Astrocyte (in vitro differentiated cells and primary cell): ENCODE results near the gene SLC16A10. TPM values are rescaled to one million over a fixed set of nuclear protein-coding genes. Genes with fewer than 3 reads are reported as not detected.

Source experiments
- DNase-seq: peaks from one replicate; pipeline ENCODE4 v3.0.0-alpha.2; 2010; ENCODE audit warnings: low read depth
- FAIRE-seq: peaks from 2 replicates; lab custom pipeline; 2011; peaks lifted over from hg19 to GRCh38; lab: Jason Lieb, UNC
- H2AFZ ChIP-seq: 2 replicates; pipeline ENCODE4 v1.6.0; 2012; ENCODE audit warnings: low read depth, low read length, inconsistent platforms
- H3K27ac ChIP-seq: 2 replicates; pipeline ENCODE4 v1.5.1; 2011; ENCODE audit warnings: low read depth, low read length, inconsistent platforms
- H3K27me3 ChIP-seq: 2 replicates; pipeline ENCODE4 v1.6.0; 2011; ENCODE audit warnings: low read length, inconsistent platforms; ENCODE audit not compliant: insufficient read depth
- H3K36me3 ChIP-seq: 2 replicates; pipeline ENCODE4 v1.5.1; 2011; ENCODE audit warnings: low read length, inconsistent platforms; ENCODE audit not compliant: insufficient read depth
- H3K4me1 ChIP-seq: 2 replicates; pipeline ENCODE4 v1.5.1; 2011; ENCODE audit warnings: low read length, inconsistent platforms; ENCODE audit not compliant: insufficient read depth
- H3K4me2 ChIP-seq: 2 replicates; pipeline ENCODE4 v1.6.0; 2012; ENCODE audit warnings: low read length, inconsistent platforms
- H3K4me3 ChIP-seq: 2 replicates; pipeline ENCODE4 v1.5.1; 2011; ENCODE audit warnings: low read depth, mild to moderate bottlenecking, low read length, inconsistent platforms; ENCODE audit not compliant: insufficient read depth
- H3K79me2 ChIP-seq: 2 replicates; pipeline ENCODE4 v1.6.0; 2012; ENCODE audit warnings: mild to moderate bottlenecking, low read length, inconsistent platforms; ENCODE audit not compliant: insufficient read depth
- H3K9ac ChIP-seq: 2 replicates; pipeline ENCODE4 v1.6.0; 2012; ENCODE audit warnings: mild to moderate bottlenecking, low read length, inconsistent platforms
- H3K9me3 ChIP-seq: 2 replicates; pipeline ENCODE4 v1.5.1; 2012; ENCODE audit warnings: low read depth, mild to moderate bottlenecking, low read length, inconsistent platforms; ENCODE audit not compliant: insufficient read depth
- H4K20me1 ChIP-seq: 2 replicates; pipeline ENCODE4 v1.6.0; 2012; ENCODE audit warnings: low read length, inconsistent platforms; ENCODE audit not compliant: insufficient read depth
- H3K27ac Mint-ChIP-seq: one replicate; pipeline ENCODE4 v1.8.0; 2021; ENCODE audit warnings: mild to moderate bottlenecking, mixed read lengths; ENCODE audit not compliant: unreplicated experiment
- H3K27me3 Mint-ChIP-seq: one replicate; pipeline ENCODE4 v1.8.0; 2021; ENCODE audit warnings: low read depth, mixed read lengths; ENCODE audit not compliant: unreplicated experiment
- H3K36me3 Mint-ChIP-seq: one replicate; pipeline ENCODE4 v1.8.0; 2021; ENCODE audit warnings: low read depth, mixed read lengths; ENCODE audit not compliant: unreplicated experiment
- H3K4me1 Mint-ChIP-seq: one replicate; pipeline ENCODE4 v1.8.0; 2021; ENCODE audit warnings: low read depth, mixed read lengths; ENCODE audit not compliant: unreplicated experiment
- H3K4me3 Mint-ChIP-seq: one replicate; pipeline ENCODE4 v1.8.0; 2021; ENCODE audit warnings: mild to moderate bottlenecking, moderate library complexity, mixed read lengths; ENCODE audit not compliant: unreplicated experiment
- H3K9me3 Mint-ChIP-seq: one replicate; pipeline ENCODE4 v1.8.0; 2021; ENCODE audit warnings: mild to moderate bottlenecking, mixed read lengths; ENCODE audit not compliant: unreplicated experiment
- CTCF ChIP-seq: IDR thresholded peaks from 2 replicates; pipeline ENCODE4 v1.5.1; 2011; ENCODE audit warnings: low read depth, mild to moderate bottlenecking, inconsistent platforms, low read length, moderate library complexity; ENCODE audit not compliant: insufficient read depth
- EZH2 ChIP-seq: IDR thresholded peaks from 2 replicates; pipeline ENCODE4 v1.6.1; 2012; ENCODE audit warnings: mild to moderate bottlenecking, low read length, inconsistent platforms; ENCODE audit not compliant: insufficient read depth
- total RNA-seq: library from RNA; stranded (reverse); gene quantifications from 2 replicates; pipeline ENCODE4 v1.2.1, GENCODE V29; 2021

SLC16A10 gene
- total RNA-seq, 1 donor from 2014 or later: 0.18 TPM

DNA sequence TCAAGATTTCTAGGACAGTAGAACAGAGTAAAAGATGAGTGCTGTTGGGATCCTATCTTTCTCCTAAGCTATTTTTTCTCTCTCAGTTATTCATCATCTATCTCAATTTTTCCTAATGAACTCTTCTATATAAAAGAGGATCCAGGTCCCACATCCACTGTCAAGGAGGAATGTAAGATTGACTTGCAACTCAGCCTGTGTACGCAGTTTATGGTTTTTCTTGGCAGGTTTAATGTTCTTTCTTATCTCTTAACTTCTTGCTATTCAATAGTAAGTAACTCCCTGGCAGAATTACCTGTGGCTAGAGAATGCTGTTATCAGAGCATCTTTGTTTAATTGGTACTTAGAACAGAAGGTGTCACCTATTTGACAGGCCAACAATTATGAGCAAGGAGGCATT lies 60.8 kb downstream of the SLC16A10 start:
- peaks cover 10% of the 10 kb centered on the region for H3K27me3 ChIP-seq
- no peak overlapping the region for H2AFZ ChIP-seq
- no peak for TF ChIP-seq EZH2
- no peak overlapping the region for H3K9ac ChIP-seq
- no peaks in the 10 kb centered on the region for H3K4me1 Mint-ChIP-seq
- no peaks in the 10 kb centered on the region for H3K36me3 ChIP-seq
- H3K4me3 Mint-ChIP-seq: no peak overlapping the region
- no peak overlapping the region for H3K27ac ChIP-seq
- H3K36me3 Mint-ChIP-seq: no peaks in the 10 kb centered on the region
- H3K27ac Mint-ChIP-seq: no peak overlapping the region
- no peaks in the 10 kb centered on the region for H3K9me3 Mint-ChIP-seq
- DNase-seq (no peak), FAIRE-seq (no peak)
- H3K4me2 ChIP-seq: no peak overlapping the region
- no peaks in the 10 kb centered on the region for H4K20me1 ChIP-seq
- H3K27me3 Mint-ChIP-seq: no peaks in the 10 kb centered on the region
- no peaks in the 10 kb centered on the region for H3K9me3 ChIP-seq
- H3K4me3 ChIP-seq: no peak overlapping the region
- H3K4me1 ChIP-seq: no peaks in the 10 kb centered on the region
- H3K79me2 ChIP-seq: no peaks in the 10 kb centered on the region

DNA sequence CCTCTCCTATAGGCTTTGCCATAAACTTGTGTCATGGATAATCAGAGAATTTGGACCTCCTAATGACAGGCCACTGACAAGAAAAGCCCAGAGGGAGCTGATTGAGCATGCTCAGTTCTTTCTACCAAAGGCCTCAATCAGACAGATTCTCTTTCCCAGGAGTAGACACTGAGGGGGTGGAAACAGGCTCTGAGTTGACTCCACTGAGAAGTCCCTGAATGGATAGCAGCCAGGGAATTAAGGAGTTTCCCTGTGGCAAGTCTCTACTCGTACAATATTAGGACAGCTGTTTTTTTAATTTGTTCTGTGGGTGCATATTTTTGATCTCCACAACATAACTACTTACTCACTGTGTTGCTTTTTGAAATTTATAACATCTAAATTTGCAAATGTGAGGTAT lies 63.3 kb downstream of the SLC16A10 start:
- H3K27ac Mint-ChIP-seq: no peak overlapping the region
- Histone ChIP-seq H3K27me3 (peaks cover 10% of the 10 kb centered on the region), H3K79me2 (no peaks in the 10 kb centered on the region), H3K36me3 (no peaks in the 10 kb centered on the region), H3K4me3 (no peak overlapping the region), H3K4me2 (no peak overlapping the region), H3K27ac (no peak overlapping the region), H2AFZ (no peak overlapping the region), H3K9me3 (no peaks in the 10 kb centered on the region), H3K4me1 (no peaks in the 10 kb centered on the region), H3K9ac (no peak overlapping the region), H4K20me1 (no peaks in the 10 kb centered on the region)
- no peaks in the 10 kb centered on the region for H3K36me3 Mint-ChIP-seq
- DNase-seq: no peak
- H3K4me1 Mint-ChIP-seq: no peaks in the 10 kb centered on the region
- no peak overlapping the region for H3K4me3 Mint-ChIP-seq
- no peaks in the 10 kb centered on the region for H3K9me3 Mint-ChIP-seq
- no peak for TF ChIP-seq CTCF
- no peak for TF ChIP-seq EZH2
- H3K27me3 Mint-ChIP-seq: no peaks in the 10 kb centered on the region
- FAIRE-seq: no peak

GRCh38 chr6:111154981-111155380 lies 67.7 kb downstream of the SLC16A10 start:
- DNase-seq (no peak), FAIRE-seq (no peak)
- no peak overlapping the region for H3K9ac ChIP-seq
- no peak overlapping the region for H3K4me2 ChIP-seq
- no peaks in the 10 kb centered on the region for H4K20me1 ChIP-seq
- Mint-ChIP-seq H3K4me1 (no peaks in the 10 kb centered on the region), H3K4me3 (no peak overlapping the region), H3K9me3 (no peaks in the 10 kb centered on the region), H3K27ac (no peak overlapping the region), H3K27me3 (no peaks in the 10 kb centered on the region), H3K36me3 (no peaks in the 10 kb centered on the region)
- H3K4me1 ChIP-seq: no peaks in the 10 kb centered on the region
- TF ChIP-seq EZH2: no peak
- no peak for TF ChIP-seq CTCF
- H3K36me3 ChIP-seq: no peaks in the 10 kb centered on the region
- H3K27me3 ChIP-seq: peaks cover 8% of the 10 kb centered on the region
- H3K9me3 ChIP-seq: no peaks in the 10 kb centered on the region
- H3K27ac ChIP-seq: no peak overlapping the region
- H2AFZ ChIP-seq: no peak overlapping the region
- no peaks in the 10 kb centered on the region for H3K79me2 ChIP-seq
- H3K4me3 ChIP-seq: no peak overlapping the region
